Measurements from ENCODE around the gene PIGT. TPM values are rescaled to one million over a fixed set of nuclear protein-coding genes. Genes with fewer than 3 reads are reported as not detected.

Gene PIGT
- total RNA-seq, 3 donors from 2014 or later, result 88.0 to 94.8 (median 90.9) TPM

GRCh38 chr20:45450097-45450818, 34.3 kb downstream of the PIGT start:
- ATAC-seq, result peak in 1 of 2 donors; percentile 48
- H3K27me3 Mint-ChIP-seq (ENCODE audit: low read depth), result peaks cover 8% of the 10 kb centered on the region

GRCh38 chr20:45452238-45452637, 36.3 kb downstream of the PIGT start:
- H3K27me3 Mint-ChIP-seq (ENCODE audit: low read depth), result peaks cover 6% of the 10 kb centered on the region
- H3K9me3 Mint-ChIP-seq, result no peaks in the 10 kb centered on the region
- H3K36me3 Mint-ChIP-seq (ENCODE audit: insufficient read depth), result peaks cover 3% of the 10 kb centered on the region
- no peaks in the 10 kb centered on the region for H3K4me1 Mint-ChIP-seq (ENCODE audit: low read depth)
- DNase-seq (no peak), ATAC-seq (no peak)
- no peak overlapping the region for H3K4me3 Mint-ChIP-seq

More at GRCh38 chr20:45450097-45450818, 34.3 kb downstream of the PIGT start:
- peaks cover 5% of the 10 kb centered on the region for H3K4me1 Mint-ChIP-seq (ENCODE audit: low read depth)
- no peaks in the 10 kb centered on the region for H3K9me3 Mint-ChIP-seq
- H3K4me3 Mint-ChIP-seq, result no peak overlapping the region
- H3K36me3 Mint-ChIP-seq (ENCODE audit: insufficient read depth), result no peaks in the 10 kb centered on the region
- DNase-seq, result no peak

- Mint-ChIP-seq H3K27me3 (ENCODE audit: low read depth) (peaks cover 3% of the 10 kb centered on the region), H3K4me3 (no peak overlapping the region), H3K4me1 (ENCODE audit: low read depth) (no peaks in the 10 kb centered on the region), H3K36me3 (ENCODE audit: insufficient read depth) (peaks cover 3% of the 10 kb centered on the region), H3K9me3 (no peaks in the 10 kb centered on the region)
- no peak for DNase-seq
- no peak for ATAC-seq
Measured at GRCh38 chr20:45452772-45453691, 37.1 kb downstream of the PIGT start.

- peaks cover 3% of the 10 kb centered on the region for H3K36me3 Mint-ChIP-seq (ENCODE audit: insufficient read depth)
- no peak for DNase-seq
- no peaks in the 10 kb centered on the region for H3K27me3 Mint-ChIP-seq (ENCODE audit: low read depth)
- no peak overlapping the region for H3K4me3 Mint-ChIP-seq
- H3K4me1 Mint-ChIP-seq (ENCODE audit: low read depth), result no peaks in the 10 kb centered on the region
- peak in 1 of 2 donors; percentile 30 for ATAC-seq
- no peaks in the 10 kb centered on the region for H3K9me3 Mint-ChIP-seq
Measured at GRCh38 chr20:45456632-45457031, 40.7 kb downstream of the PIGT start.

GRCh38 chr20:45459606-45460005, 43.7 kb downstream of the PIGT start:
- no peak for ATAC-seq
- Mint-ChIP-seq H3K9me3 (no peaks in the 10 kb centered on the region), H3K4me3 (no peak overlapping the region), H3K27me3 (ENCODE audit: low read depth) (no peaks in the 10 kb centered on the region), H3K4me1 (ENCODE audit: low read depth) (no peaks in the 10 kb centered on the region), H3K36me3 (ENCODE audit: insufficient read depth) (peaks cover 3% of the 10 kb centered on the region)
- no peak for DNase-seq

GRCh38 chr20:45461225-45461624, 45.3 kb downstream of the PIGT start:
- Mint-ChIP-seq H3K27me3 (ENCODE audit: low read depth) (peaks cover 3% of the 10 kb centered on the region), H3K4me1 (ENCODE audit: low read depth) (no peaks in the 10 kb centered on the region), H3K9me3 (no peaks in the 10 kb centered on the region), H3K4me3 (no peak overlapping the region), H3K36me3 (ENCODE audit: insufficient read depth) (no peaks in the 10 kb centered on the region)
- ATAC-seq (peak in 1 of 2 donors; percentile 38), DNase-seq (no peak)

- no peak overlapping the region for H3K4me3 Mint-ChIP-seq
- peaks cover 13% of the 10 kb centered on the region for H3K27me3 Mint-ChIP-seq (ENCODE audit: low read depth)
- ATAC-seq, result no peak
- no peaks in the 10 kb centered on the region for H3K4me1 Mint-ChIP-seq (ENCODE audit: low read depth)
- H3K9me3 Mint-ChIP-seq, result no peaks in the 10 kb centered on the region
- no peaks in the 10 kb centered on the region for H3K36me3 Mint-ChIP-seq (ENCODE audit: insufficient read depth)
- DNase-seq, result no peak
Measured at GRCh38 chr20:45462711-45463509, 47.0 kb downstream of the PIGT start.

GRCh38 chr20:45463709-45464108, 47.8 kb downstream of the PIGT start:
- peak in 1 of 2 donors; percentile 55 for ATAC-seq
- Mint-ChIP-seq H3K27me3 (ENCODE audit: low read depth) (peaks cover 21% of the 10 kb centered on the region), H3K9me3 (no peaks in the 10 kb centered on the region), H3K36me3 (ENCODE audit: insufficient read depth) (no peaks in the 10 kb centered on the region), H3K4me1 (ENCODE audit: low read depth) (no peaks in the 10 kb centered on the region), H3K4me3 (no peak overlapping the region)
- no peak for DNase-seq

- peaks cover 1% of the 10 kb centered on the region for H3K4me1 Mint-ChIP-seq (ENCODE audit: low read depth)
Measured at GRCh38 chr20:45465491-45466266, 49.7 kb downstream of the PIGT start.

GRCh38 chr20:45467172-45467571, 51.2 kb downstream of the PIGT start:
- ATAC-seq, result no peak
- no peak for DNase-seq
- Mint-ChIP-seq H3K4me3 (no peak overlapping the region), H3K9me3 (no peaks in the 10 kb centered on the region), H3K4me1 (ENCODE audit: low read depth) (peaks cover 6% of the 10 kb centered on the region), H3K36me3 (ENCODE audit: insufficient read depth) (no peaks in the 10 kb centered on the region), H3K27me3 (ENCODE audit: low read depth) (peaks cover 36% of the 10 kb centered on the region)

More at GRCh38 chr20:45465491-45466266, 49.7 kb downstream of the PIGT start:
- H3K4me3 Mint-ChIP-seq, result no peak overlapping the region
- DNase-seq (no peak), ATAC-seq (no peak)
- peaks cover 36% of the 10 kb centered on the region for H3K27me3 Mint-ChIP-seq (ENCODE audit: low read depth)
- no peaks in the 10 kb centered on the region for H3K36me3 Mint-ChIP-seq (ENCODE audit: insufficient read depth)
- no peaks in the 10 kb centered on the region for H3K9me3 Mint-ChIP-seq

GRCh38 chr20:45467861-45468260, 51.9 kb downstream of the PIGT start:
- Mint-ChIP-seq H3K9me3 (no peaks in the 10 kb centered on the region), H3K27me3 (ENCODE audit: low read depth) (peaks cover 36% of the 10 kb centered on the region), H3K4me3 (no peak overlapping the region), H3K36me3 (ENCODE audit: insufficient read depth) (no peaks in the 10 kb centered on the region), H3K4me1 (ENCODE audit: low read depth) (peaks cover 6% of the 10 kb centered on the region)
- no peak for ATAC-seq
- DNase-seq, result no peak

GRCh38 chr20:45469336-45470261, 53.7 kb downstream of the PIGT start, which contains the start of gene WFDC2:
TSS of gene WFDC2 (plus strand) at chr20:45469753. CDS start at chr20:45469782, 29 bp downstream.
- Mint-ChIP-seq H3K36me3 (ENCODE audit: insufficient read depth) (no peaks in the 10 kb centered on the region), H3K4me1 (ENCODE audit: low read depth) (peaks cover 6% of the 10 kb centered on the region), H3K4me3 (peak within 1 kb of the TSS; percentile 64), H3K27me3 (ENCODE audit: low read depth) (peaks cover 36% of the 10 kb centered on the region), H3K9me3 (no peaks in the 10 kb centered on the region)
- DNase-seq (no peak), ATAC-seq (peak; percentile 38 to 39)
